Measurements from ENCODE around the gene KATNAL1. TPM values are rescaled to one million over a fixed set of nuclear protein-coding genes. Genes with fewer than 3 reads are reported as not detected.

Gene KATNAL1
- total and polyA plus RNA-seq, 10 of the 15 experiments (the other 5 are each of a cell fraction or from before 2014, with no cell fraction given), result 6.5 to 18.7 (median 11.7) TPM

DNA sequence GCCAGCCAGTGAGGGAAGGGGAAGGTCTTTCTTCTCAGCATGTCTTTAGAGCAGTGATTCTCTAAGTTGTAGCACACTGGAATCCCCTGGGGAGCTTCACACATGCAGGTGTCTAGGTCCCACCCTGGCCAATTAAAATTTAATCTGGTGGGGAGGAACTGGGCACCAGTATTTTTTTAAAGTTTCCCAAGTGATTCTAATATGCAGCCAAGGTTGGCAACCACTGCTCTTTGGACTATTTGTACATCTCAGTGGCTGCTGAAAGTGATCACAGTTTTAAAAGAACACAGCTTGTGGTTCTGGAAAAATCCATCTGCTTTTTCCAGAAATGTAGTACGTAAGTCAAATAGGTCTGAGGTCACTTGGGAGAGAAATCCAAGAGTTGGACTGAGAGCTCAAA lies 10.7 kb upstream of the KATNAL1 start:
- intact Hi-C loops (cut with micrococcal nuclease; ENCODE audit: unreplicated experiment), result no loop called here
- H3K4me1 ChIP-seq (ENCODE audit: control insufficient read depth, insufficient read depth, low read length), result peaks cover 8% of the 10 kb centered on the region; the same call in 1 of the 2 replicates
- WGBS (ENCODE audit: insufficient coverage, insufficient replicate concordance, low lambda C conversion rate, missing lambda C conversion rate), result 75% methylated on average over 1 of the region's 1 CpG
- CTCF ChIA-PET, result interaction anchor here (1.0 to 1.8 kb wide), 6 partner anchors 12 to 246 kb away, joined by 3 to 8 read pairs (median 4); no protein-coding TSS in a partner anchor
- SMC1A ChIA-PET (ENCODE audit: uncharacterized antibody, unreplicated experiment), result interaction anchor here (0.6 to 1.5 kb wide), 7 partner anchors 12 to 265 kb away, joined by 3 to 4 read pairs (median 3); no protein-coding TSS in a partner anchor
- no peak overlapping the region for H2AFZ ChIP-seq (ENCODE audit: control insufficient read depth, low read depth, low read length)
- H3K27ac ChIP-seq (ENCODE audit: control insufficient read depth, insufficient read depth), result no peak overlapping the region
- no peak for ATAC-seq
- H3K27me3 ChIP-seq (replicated peaks in 1 of 2; ENCODE audit: control insufficient read depth in 2 of 2, insufficient read depth in 2 of 2, low read length in 1 of 2), result no peaks in the 10 kb centered on the region
- no peaks in the 10 kb centered on the region for H3K9me3 ChIP-seq (replicated peaks; ENCODE audit: control insufficient read depth, insufficient read depth, low read length)
- no peak overlapping the region for H3K9ac ChIP-seq (ENCODE audit: control insufficient read depth, insufficient read depth, low read length)
- DNase-seq (ENCODE audit: low read depth, low spot score), result no peak
- no peak overlapping the region for H3K4me2 ChIP-seq (ENCODE audit: control insufficient read depth, insufficient read depth)
- H3K4me3 ChIP-seq, result no peak overlapping the region
- no peaks in the 10 kb centered on the region for H3K36me3 ChIP-seq (ENCODE audit: control insufficient read depth in 2 of 2, insufficient read depth in 2 of 2, low read length in 1 of 2)
- no peaks in the 10 kb centered on the region for H3K79me2 ChIP-seq (ENCODE audit: control insufficient read depth, insufficient read depth, low read length)
- no peak for FAIRE-seq
- POLR2A ChIA-PET, result no interaction called here
- BruUV-seq (replicated peaks), result no TSS peak
- in situ Hi-C loops (cut with MboI), result no loop called here
- RAD21 ChIA-PET (ENCODE audit: unreplicated experiment), result no interaction called here
- H4K20me1 ChIP-seq (ENCODE audit: control insufficient read depth, insufficient read depth), result no peaks in the 10 kb centered on the region
- TF ChIP-seq POLR2AphosphoS5 (IDR thresholded peaks at IDR 0.05; ENCODE audit: low read length) (no peak), SUPT20H (IDR thresholded peaks at IDR 0.05; ENCODE audit: borderline replicate concordance, control insufficient read depth, low read depth, low read length) (no peak), KLF5 (IDR thresholded peaks at IDR 0.05; ENCODE audit: partially characterized antibody) (no peak), CHD2 (IDR thresholded peaks at IDR 0.05; ENCODE audit: borderline replicate concordance, low read depth, low read length) (no peak), SMARCA5 (IDR thresholded peaks at IDR 0.05) (no peak), MTA2 (IDR thresholded peaks at IDR 0.05; ENCODE audit: low read depth) (no peak)
- TF ChIP-seq, protein P1, sequence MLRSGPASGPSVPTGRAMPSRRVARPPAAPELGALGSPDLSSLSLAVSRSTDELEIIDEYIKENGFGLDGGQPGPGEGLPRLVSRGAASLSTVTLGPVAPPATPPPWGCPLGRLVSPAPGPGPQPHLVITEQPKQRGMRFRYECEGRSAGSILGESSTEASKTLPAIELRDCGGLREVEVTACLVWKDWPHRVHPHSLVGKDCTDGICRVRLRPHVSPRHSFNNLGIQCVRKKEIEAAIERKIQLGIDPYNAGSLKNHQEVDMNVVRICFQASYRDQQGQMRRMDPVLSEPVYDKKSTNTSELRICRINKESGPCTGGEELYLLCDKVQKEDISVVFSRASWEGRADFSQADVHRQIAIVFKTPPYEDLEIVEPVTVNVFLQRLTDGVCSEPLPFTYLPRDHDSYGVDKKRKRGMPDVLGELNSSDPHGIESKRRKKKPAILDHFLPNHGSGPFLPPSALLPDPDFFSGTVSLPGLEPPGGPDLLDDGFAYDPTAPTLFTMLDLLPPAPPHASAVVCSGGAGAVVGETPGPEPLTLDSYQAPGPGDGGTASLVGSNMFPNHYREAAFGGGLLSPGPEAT (IDR thresholded peaks at IDR 0.05; ENCODE audit: low read depth), result no peak
- TF ChIP-seq, protein P2, sequence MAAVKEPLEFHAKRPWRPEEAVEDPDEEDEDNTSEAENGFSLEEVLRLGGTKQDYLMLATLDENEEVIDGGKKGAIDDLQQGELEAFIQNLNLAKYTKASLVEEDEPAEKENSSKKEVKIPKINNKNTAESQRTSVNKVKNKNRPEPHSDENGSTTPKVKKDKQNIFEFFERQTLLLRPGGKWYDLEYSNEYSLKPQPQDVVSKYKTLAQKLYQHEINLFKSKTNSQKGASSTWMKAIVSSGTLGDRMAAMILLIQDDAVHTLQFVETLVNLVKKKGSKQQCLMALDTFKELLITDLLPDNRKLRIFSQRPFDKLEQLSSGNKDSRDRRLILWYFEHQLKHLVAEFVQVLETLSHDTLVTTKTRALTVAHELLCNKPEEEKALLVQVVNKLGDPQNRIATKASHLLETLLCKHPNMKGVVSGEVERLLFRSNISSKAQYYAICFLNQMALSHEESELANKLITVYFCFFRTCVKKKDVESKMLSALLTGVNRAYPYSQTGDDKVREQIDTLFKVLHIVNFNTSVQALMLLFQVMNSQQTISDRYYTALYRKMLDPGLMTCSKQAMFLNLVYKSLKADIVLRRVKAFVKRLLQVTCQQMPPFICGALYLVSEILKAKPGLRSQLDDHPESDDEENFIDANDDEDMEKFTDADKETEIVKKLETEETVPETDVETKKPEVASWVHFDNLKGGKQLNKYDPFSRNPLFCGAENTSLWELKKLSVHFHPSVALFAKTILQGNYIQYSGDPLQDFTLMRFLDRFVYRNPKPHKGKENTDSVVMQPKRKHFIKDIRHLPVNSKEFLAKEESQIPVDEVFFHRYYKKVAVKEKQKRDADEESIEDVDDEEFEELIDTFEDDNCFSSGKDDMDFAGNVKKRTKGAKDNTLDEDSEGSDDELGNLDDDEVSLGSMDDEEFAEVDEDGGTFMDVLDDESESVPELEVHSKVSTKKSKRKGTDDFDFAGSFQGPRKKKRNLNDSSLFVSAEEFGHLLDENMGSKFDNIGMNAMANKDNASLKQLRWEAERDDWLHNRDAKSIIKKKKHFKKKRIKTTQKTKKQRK (IDR thresholded peaks at IDR 0.05; ENCODE audit: low read depth, low read length), result no peak
- TF ChIP-seq, protein P3, sequence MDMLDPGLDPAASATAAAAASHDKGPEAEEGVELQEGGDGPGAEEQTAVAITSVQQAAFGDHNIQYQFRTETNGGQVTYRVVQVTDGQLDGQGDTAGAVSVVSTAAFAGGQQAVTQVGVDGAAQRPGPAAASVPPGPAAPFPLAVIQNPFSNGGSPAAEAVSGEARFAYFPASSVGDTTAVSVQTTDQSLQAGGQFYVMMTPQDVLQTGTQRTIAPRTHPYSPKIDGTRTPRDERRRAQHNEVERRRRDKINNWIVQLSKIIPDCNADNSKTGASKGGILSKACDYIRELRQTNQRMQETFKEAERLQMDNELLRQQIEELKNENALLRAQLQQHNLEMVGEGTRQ (IDR thresholded peaks at IDR 0.05; ENCODE audit: borderline replicate concordance, low read depth, low read length), result no peak
- TF ChIP-seq, protein P4, sequence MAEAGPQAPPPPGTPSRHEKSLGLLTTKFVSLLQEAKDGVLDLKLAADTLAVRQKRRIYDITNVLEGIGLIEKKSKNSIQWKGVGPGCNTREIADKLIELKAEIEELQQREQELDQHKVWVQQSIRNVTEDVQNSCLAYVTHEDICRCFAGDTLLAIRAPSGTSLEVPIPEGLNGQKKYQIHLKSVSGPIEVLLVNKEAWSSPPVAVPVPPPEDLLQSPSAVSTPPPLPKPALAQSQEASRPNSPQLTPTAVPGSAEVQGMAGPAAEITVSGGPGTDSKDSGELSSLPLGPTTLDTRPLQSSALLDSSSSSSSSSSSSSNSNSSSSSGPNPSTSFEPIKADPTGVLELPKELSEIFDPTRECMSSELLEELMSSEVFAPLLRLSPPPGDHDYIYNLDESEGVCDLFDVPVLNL (IDR thresholded peaks at IDR 0.05; ENCODE audit: low read depth, low read length), result no peak
- TF ChIP-seq, protein P5, sequence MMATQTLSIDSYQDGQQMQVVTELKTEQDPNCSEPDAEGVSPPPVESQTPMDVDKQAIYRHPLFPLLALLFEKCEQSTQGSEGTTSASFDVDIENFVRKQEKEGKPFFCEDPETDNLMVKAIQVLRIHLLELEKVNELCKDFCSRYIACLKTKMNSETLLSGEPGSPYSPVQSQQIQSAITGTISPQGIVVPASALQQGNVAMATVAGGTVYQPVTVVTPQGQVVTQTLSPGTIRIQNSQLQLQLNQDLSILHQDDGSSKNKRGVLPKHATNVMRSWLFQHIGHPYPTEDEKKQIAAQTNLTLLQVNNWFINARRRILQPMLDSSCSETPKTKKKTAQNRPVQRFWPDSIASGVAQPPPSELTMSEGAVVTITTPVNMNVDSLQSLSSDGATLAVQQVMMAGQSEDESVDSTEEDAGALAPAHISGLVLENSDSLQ (IDR thresholded peaks at IDR 0.05), result no peak
